Astrocyte (in vitro differentiated cells and primary cell): Measurements from ENCODE around the gene TIMP2. TPM values are rescaled to one million over a fixed set of nuclear protein-coding genes. Genes with fewer than 3 reads are reported as not detected.
"Not testable (repeated sequence)": the region's sequence is repeated elsewhere in the genome, so short reads cannot be mapped to it uniquely, and the experiment has no call there.

Experiments used
- DNase-seq: peaks from one replicate; pipeline ENCODE4 v3.0.0-alpha.2; 2010; ENCODE audit warnings: low read depth
- FAIRE-seq: peaks from 2 replicates; lab custom pipeline; 2011; peaks lifted over from hg19 to GRCh38; lab: Jason Lieb, UNC
- H2AFZ ChIP-seq: 2 replicates; pipeline ENCODE4 v1.6.0; 2012; ENCODE audit warnings: low read depth, low read length, inconsistent platforms
- H3K27ac ChIP-seq: 2 replicates; pipeline ENCODE4 v1.5.1; 2011; ENCODE audit warnings: low read depth, low read length, inconsistent platforms
- H3K27me3 ChIP-seq: 2 replicates; pipeline ENCODE4 v1.6.0; 2011; ENCODE audit warnings: low read length, inconsistent platforms; ENCODE audit not compliant: insufficient read depth
- H3K36me3 ChIP-seq: 2 replicates; pipeline ENCODE4 v1.5.1; 2011; ENCODE audit warnings: low read length, inconsistent platforms; ENCODE audit not compliant: insufficient read depth
- H3K4me1 ChIP-seq: 2 replicates; pipeline ENCODE4 v1.5.1; 2011; ENCODE audit warnings: low read length, inconsistent platforms; ENCODE audit not compliant: insufficient read depth
- H3K4me2 ChIP-seq: 2 replicates; pipeline ENCODE4 v1.6.0; 2012; ENCODE audit warnings: low read length, inconsistent platforms
- H3K4me3 ChIP-seq: 2 replicates; pipeline ENCODE4 v1.5.1; 2011; ENCODE audit warnings: low read depth, mild to moderate bottlenecking, low read length, inconsistent platforms; ENCODE audit not compliant: insufficient read depth
- H3K79me2 ChIP-seq: 2 replicates; pipeline ENCODE4 v1.6.0; 2012; ENCODE audit warnings: mild to moderate bottlenecking, low read length, inconsistent platforms; ENCODE audit not compliant: insufficient read depth
- H3K9ac ChIP-seq: 2 replicates; pipeline ENCODE4 v1.6.0; 2012; ENCODE audit warnings: mild to moderate bottlenecking, low read length, inconsistent platforms
- H3K9me3 ChIP-seq: 2 replicates; pipeline ENCODE4 v1.5.1; 2012; ENCODE audit warnings: low read depth, mild to moderate bottlenecking, low read length, inconsistent platforms; ENCODE audit not compliant: insufficient read depth
- H4K20me1 ChIP-seq: 2 replicates; pipeline ENCODE4 v1.6.0; 2012; ENCODE audit warnings: low read length, inconsistent platforms; ENCODE audit not compliant: insufficient read depth
- H3K27ac Mint-ChIP-seq: one replicate; pipeline ENCODE4 v1.8.0; 2021; ENCODE audit warnings: mild to moderate bottlenecking, mixed read lengths; ENCODE audit not compliant: unreplicated experiment
- H3K27me3 Mint-ChIP-seq: one replicate; pipeline ENCODE4 v1.8.0; 2021; ENCODE audit warnings: low read depth, mixed read lengths; ENCODE audit not compliant: unreplicated experiment
- H3K36me3 Mint-ChIP-seq: one replicate; pipeline ENCODE4 v1.8.0; 2021; ENCODE audit warnings: low read depth, mixed read lengths; ENCODE audit not compliant: unreplicated experiment
- H3K4me1 Mint-ChIP-seq: one replicate; pipeline ENCODE4 v1.8.0; 2021; ENCODE audit warnings: low read depth, mixed read lengths; ENCODE audit not compliant: unreplicated experiment
- H3K4me3 Mint-ChIP-seq: one replicate; pipeline ENCODE4 v1.8.0; 2021; ENCODE audit warnings: mild to moderate bottlenecking, moderate library complexity, mixed read lengths; ENCODE audit not compliant: unreplicated experiment
- H3K9me3 Mint-ChIP-seq: one replicate; pipeline ENCODE4 v1.8.0; 2021; ENCODE audit warnings: mild to moderate bottlenecking, mixed read lengths; ENCODE audit not compliant: unreplicated experiment
- EZH2 ChIP-seq: IDR thresholded peaks from 2 replicates; pipeline ENCODE4 v1.6.1; 2012; ENCODE audit warnings: mild to moderate bottlenecking, low read length, inconsistent platforms; ENCODE audit not compliant: insufficient read depth
- total RNA-seq: library from RNA; stranded (reverse); gene quantifications from 2 replicates; pipeline ENCODE4 v1.2.1, GENCODE V29; 2021
- TF ChIP-seq, protein P1 (sequence below): IDR thresholded peaks from 2 replicates; pipeline ENCODE4 v1.5.1; 2011; ENCODE audit warnings: low read depth, mild to moderate bottlenecking, inconsistent platforms, low read length, moderate library complexity; ENCODE audit not compliant: insufficient read depth

TIMP2 gene
- total RNA-seq, 1 donor from 2014 or later = 184 TPM

GRCh38 chr17:78947235-78948149, 22.3 kb upstream of the TIMP2 start:
- Mint-ChIP-seq H3K36me3 (peaks cover 2% of the 10 kb centered on the region), H3K9me3 (peaks cover 5% of the 10 kb centered on the region), H3K27me3 (peaks cover 14% of the 10 kb centered on the region), H3K27ac (no peak overlapping the region), H3K4me1 (no peaks in the 10 kb centered on the region), H3K4me3 (no peak overlapping the region)
- H3K27me3 ChIP-seq = no peaks in the 10 kb centered on the region
- no peaks in the 10 kb centered on the region for H3K36me3 ChIP-seq
- no peaks in the 10 kb centered on the region for H4K20me1 ChIP-seq
- TF ChIP-seq, protein P1, sequence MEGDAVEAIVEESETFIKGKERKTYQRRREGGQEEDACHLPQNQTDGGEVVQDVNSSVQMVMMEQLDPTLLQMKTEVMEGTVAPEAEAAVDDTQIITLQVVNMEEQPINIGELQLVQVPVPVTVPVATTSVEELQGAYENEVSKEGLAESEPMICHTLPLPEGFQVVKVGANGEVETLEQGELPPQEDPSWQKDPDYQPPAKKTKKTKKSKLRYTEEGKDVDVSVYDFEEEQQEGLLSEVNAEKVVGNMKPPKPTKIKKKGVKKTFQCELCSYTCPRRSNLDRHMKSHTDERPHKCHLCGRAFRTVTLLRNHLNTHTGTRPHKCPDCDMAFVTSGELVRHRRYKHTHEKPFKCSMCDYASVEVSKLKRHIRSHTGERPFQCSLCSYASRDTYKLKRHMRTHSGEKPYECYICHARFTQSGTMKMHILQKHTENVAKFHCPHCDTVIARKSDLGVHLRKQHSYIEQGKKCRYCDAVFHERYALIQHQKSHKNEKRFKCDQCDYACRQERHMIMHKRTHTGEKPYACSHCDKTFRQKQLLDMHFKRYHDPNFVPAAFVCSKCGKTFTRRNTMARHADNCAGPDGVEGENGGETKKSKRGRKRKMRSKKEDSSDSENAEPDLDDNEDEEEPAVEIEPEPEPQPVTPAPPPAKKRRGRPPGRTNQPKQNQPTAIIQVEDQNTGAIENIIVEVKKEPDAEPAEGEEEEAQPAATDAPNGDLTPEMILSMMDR = no peak
- no peak for TF ChIP-seq EZH2
- no peak overlapping the region for H3K9ac ChIP-seq
- H3K27ac ChIP-seq = no peak overlapping the region
- no peak overlapping the region for H2AFZ ChIP-seq
- H3K4me1 ChIP-seq = peaks cover 9% of the 10 kb centered on the region
- H3K79me2 ChIP-seq = no peaks in the 10 kb centered on the region
- no peak for FAIRE-seq
- H3K4me3 ChIP-seq = no peak overlapping the region
- no peak overlapping the region for H3K4me2 ChIP-seq
- no peak for DNase-seq
- H3K9me3 ChIP-seq = peaks cover 13% of the 10 kb centered on the region

- H3K79me2 ChIP-seq = no peaks in the 10 kb centered on the region
- no peaks in the 10 kb centered on the region for H4K20me1 ChIP-seq
- DNase-seq (no peak), FAIRE-seq (no peak)
- H3K36me3 Mint-ChIP-seq = peaks cover 2% of the 10 kb centered on the region
- no peak overlapping the region for H3K27ac Mint-ChIP-seq
- no peaks in the 10 kb centered on the region for H3K27me3 ChIP-seq
- H3K4me3 Mint-ChIP-seq = no peak overlapping the region
- H3K36me3 ChIP-seq = no peaks in the 10 kb centered on the region
- H3K27ac ChIP-seq = no peak overlapping the region
- H3K4me3 ChIP-seq = no peak overlapping the region
- no peaks in the 10 kb centered on the region for H3K4me1 Mint-ChIP-seq
- peaks cover 5% of the 10 kb centered on the region for H3K4me1 ChIP-seq
- H2AFZ ChIP-seq = no peak overlapping the region
- peaks cover 5% of the 10 kb centered on the region for H3K9me3 Mint-ChIP-seq
- H3K9ac ChIP-seq = no peak overlapping the region
- H3K27me3 Mint-ChIP-seq = peaks cover 11% of the 10 kb centered on the region
- H3K9me3 ChIP-seq = peaks cover 13% of the 10 kb centered on the region
- no peak overlapping the region for H3K4me2 ChIP-seq
- TF ChIP-seq, protein P1 = no peak
These were observed 21.4 kb upstream of the TIMP2 start for GRCh38 chr17:78946631-78947030.

DNA sequence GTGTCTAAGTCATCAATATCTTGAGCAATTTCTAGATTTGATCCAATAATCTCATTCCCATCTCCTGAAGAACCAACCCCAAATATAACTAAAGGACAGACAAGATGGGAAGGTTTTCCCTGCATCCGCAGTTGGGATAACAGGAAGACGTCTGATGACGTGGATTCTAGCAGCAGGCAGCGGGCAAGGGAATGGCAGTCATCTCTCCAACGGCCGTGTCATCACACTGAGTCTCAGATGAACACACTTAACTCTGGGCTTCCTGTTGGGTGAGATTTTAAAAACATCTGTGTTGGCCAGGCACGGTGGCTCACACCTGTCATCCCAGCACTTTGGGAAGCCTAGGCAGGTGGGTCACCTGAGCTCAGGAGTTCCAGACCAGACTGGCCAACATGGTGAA, 20.9 kb upstream of the TIMP2 start:
- Mint-ChIP-seq H3K27ac (no peak overlapping the region), H3K36me3 (peaks cover 2% of the 10 kb centered on the region), H3K4me1 (no peaks in the 10 kb centered on the region), H3K4me3 (no peak overlapping the region), H3K27me3 (peaks cover 11% of the 10 kb centered on the region), H3K9me3 (peaks cover 5% of the 10 kb centered on the region)
- DNase-seq (no peak), FAIRE-seq (no peak)
- Histone ChIP-seq H3K4me1 (peaks cover 5% of the 10 kb centered on the region), H3K79me2 (no peaks in the 10 kb centered on the region), H3K36me3 (no peaks in the 10 kb centered on the region), H2AFZ (no peak overlapping the region), H3K27me3 (no peaks in the 10 kb centered on the region), H3K9ac (no peak overlapping the region), H4K20me1 (no peaks in the 10 kb centered on the region), H3K4me3 (no peak overlapping the region), H3K27ac (no peak overlapping the region), H3K4me2 (no peak overlapping the region), H3K9me3 (peaks cover 12% of the 10 kb centered on the region)
- no peak for TF ChIP-seq EZH2
- TF ChIP-seq, protein P1 = no peak

DNA sequence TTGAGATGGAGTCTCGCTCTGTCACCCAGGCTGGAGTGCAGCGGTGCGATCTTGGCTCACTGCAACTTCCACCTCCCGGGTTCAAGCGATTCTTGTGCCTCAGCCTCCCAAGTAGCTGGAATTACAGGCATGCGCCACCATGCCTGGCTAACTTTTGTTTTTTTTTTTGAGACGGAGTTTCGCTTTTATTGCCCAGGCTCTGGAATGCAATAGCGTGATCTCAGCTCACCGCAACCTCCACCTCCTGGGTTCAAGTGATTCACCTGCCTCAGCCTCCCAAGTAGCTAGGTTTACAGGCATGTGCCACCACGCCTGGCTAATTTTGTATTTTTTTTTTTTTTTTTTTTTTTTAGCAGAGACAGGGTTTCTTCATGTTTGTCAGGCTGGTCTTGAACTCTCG, 20.3 kb upstream of the TIMP2 start:
- H3K27ac ChIP-seq, FAIRE-seq, H3K4me3 ChIP-seq, H4K20me1 ChIP-seq, H3K4me3 Mint-ChIP-seq, H3K9ac ChIP-seq, H3K9me3 ChIP-seq, H3K4me2 ChIP-seq, H3K4me1 Mint-ChIP-seq, H3K79me2 ChIP-seq, H3K36me3 ChIP-seq, H3K36me3 Mint-ChIP-seq, H3K9me3 Mint-ChIP-seq, H2AFZ ChIP-seq, H3K27ac Mint-ChIP-seq, DNase-seq, H3K4me1 ChIP-seq, H3K27me3 ChIP-seq: not testable (repeated sequence)
- peaks cover 11% of the 10 kb centered on the region for H3K27me3 Mint-ChIP-seq
